Inferior parietal cortex (tissue), 1 donor: ENCODE measurements around the gene ALAD.
"Not testable (repeated sequence)": the region's sequence is repeated elsewhere in the genome, so short reads cannot be mapped to it uniquely, and the experiment has no call there.

Source experiments
- DNase-seq: peaks from one replicate; pipeline ENCODE4 v3.0.0-alpha.2; 2016; ENCODE audit errors: extremely low spot score

ALAD gene

DNA sequence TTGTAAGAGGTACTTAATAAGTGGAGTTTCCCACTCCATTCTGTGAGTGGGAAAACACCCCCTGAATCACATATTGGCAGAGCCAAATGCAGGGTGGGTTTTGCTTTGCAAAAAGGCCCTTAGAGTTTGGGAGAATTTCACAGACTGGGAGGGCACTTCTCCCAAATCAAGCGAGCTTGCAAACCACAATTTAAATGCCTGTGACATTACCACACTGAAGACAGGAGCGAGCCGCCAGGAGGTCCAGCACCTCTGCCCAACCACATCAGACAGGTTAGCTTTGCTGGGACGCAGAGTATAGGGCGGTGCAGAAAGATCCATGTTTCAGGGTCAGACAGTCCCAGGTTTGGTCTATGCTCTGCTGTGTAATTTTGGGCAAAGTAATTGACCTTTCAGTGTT, 2.3 kb downstream of the ALAD start:
- no peak for DNase-seq

DNA sequence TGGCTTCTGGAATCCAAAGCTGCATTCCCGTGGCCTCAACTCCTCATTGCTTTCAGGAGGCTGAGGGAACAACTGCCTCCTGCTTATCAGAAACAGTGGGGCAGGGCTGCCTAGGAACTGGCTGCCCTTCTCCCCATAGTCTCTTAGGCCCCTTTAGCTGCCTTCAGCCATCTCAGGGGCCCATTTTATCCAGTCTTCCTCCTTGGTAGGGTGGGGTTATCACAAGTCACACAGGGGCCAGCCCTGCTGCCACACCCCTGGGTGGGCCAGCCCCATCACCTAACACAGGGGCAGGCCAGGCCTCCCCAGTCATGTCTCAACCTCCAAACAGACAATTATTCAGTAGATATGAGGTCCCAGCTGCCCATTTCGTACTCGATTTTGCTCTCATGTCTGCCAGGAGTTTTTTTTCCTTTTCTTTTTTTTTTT, 3.9 kb downstream of the ALAD start:
- no peak for DNase-seq

DNA sequence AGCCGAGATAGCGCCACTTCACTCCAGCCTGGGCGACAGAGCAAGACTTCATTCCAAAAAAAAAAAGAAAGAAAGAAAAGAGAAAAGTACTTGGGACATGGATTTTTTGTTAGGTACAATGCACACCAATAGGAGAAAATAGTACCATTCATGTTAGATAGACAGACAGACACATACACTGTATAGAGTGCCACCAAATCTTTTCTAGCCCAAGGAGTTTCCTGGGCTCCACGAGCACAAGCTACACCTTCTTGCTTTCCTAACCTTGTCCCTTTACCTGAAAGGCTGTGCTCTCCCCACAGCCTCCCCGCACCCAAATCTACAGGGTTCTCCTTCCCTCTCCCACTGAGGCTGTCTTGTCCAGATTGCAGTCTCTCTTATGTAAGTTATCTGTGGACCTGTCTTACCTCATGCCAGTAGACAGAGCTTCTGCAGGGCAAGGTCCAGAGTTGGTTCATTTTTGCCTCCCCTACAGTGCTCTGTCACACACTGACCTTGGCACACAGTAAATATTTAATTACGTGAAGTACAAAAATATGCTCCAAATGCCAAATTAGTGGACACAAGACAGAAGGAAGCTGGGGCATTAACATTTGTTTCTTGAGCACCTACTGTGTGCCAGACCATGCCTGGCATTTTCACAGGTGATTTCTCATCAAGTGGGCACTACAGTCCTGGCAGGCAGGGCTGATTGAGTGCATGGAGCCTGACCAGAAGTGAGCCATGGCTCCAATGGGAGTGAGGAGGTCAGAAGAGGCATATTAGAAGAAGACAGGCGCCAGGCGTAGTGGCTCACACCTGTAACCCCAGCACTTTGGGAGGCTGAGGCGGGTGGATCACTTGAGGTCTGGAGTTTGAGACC, 5.9 kb downstream of the ALAD start:
- DNase-seq, result no peak

DNA sequence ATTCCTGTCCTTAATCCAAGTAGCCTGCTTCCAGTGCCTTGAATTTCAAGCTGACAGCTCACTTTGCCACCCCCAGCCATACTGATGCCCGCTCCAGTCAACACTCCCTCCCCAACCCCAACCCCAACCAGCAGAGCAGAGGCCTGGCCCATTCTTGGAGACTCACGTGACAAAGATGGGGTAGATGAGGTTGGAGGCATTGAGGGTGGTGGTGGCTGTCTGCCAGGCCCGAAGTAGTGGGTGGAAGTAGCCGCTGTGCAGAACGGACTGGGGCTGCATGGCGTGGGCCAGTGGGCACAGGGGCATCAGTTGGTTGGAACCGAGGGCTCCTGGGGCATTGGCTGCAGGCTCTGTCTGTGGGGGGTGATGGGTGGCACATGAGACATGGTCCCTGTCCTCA, 7.8 kb downstream of the ALAD start:
- no peak for DNase-seq

GRCh38 chr9:113391917-113392316, 9.2 kb downstream of the ALAD start:
- no peak for DNase-seq

GRCh38 chr9:113390192-113390960, 10.7 kb downstream of the ALAD start:
- DNase-seq, result no peak

DNA sequence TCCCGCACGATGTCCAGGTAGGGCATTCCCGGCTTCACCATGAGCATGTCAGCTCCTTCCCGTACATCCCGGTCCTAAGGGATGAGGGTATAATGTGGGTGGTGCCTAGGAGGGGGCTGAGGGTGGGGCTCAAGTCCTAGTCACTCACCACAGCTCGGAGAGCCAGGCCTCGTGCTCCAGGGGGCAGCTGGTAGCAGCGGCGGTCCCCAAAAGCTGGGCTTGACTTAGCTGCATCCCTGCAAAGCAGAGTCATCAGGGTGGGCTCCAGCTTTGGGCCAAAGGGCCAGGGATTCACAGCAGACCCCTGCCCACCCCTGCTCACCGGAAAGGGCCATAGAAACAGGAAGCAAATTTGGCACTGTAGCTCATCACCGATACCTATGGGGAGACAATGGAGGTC, 11.6 kb downstream of the ALAD start:
- DNase-seq, result no peak

- no peak for DNase-seq
Measured at GRCh38 chr9:113388833-113389232, 12.3 kb downstream of the ALAD start.

DNA sequence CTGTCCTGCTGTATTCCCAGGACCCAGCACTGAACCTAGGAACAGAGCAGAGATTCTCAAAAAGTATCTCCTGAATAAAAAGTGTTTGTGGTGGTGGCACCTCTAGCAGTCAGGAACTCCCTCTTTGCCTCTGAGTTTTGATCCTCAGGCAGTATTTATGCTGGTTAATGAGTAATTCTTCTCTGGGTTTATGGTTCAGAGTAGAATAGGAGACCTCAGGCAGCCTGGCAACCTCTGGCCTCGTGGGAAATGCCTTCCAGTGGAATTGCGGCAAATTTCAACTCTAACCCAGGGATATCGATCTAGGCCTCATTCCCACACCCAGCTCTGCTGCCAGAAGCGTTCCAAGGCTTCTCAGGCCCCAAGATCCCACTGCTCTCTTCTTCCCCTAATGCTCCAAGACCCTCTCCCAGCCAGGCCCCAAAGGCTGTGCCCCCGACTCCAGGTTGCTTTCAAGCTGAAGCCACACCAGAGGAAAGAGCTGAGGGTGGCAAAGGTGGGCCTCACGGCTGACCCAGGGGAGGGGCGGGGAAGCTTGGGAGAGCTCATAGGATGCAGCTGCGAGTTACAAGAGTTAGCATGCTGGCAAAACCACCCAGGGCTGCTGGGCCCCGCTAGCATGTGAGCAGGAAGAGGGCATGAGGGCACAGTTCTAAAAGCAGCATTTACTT, 13.4 kb downstream of the ALAD start:
- DNase-seq, result no peak

- DNase-seq, result no peak
Measured at GRCh38 chr9:113386571-113387393, 14.3 kb downstream of the ALAD start.

GRCh38 chr9:113381909-113382411, 19.1 kb downstream of the ALAD start:
- DNase-seq, result no peak

DNA sequence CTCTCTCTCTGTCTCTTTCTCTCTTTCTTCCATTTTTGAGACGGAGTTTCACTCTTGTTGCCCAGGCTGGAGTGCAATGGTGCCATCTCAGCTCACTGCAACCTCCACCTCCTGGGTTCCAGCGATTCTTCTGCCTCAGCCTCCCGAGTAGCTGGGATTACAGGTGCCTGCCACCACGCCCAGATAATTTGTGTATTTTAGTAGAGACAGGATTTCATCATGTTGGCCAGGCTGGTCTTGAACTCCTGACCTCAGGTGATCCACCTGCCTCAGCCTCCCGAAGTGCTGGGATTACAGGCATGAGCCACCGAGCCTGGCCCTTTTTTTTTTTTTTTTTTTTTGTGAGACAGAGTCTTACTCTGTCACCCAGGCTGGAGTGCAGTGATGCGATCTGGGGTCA, 19.6 kb downstream of the ALAD start:
- not testable (repeated sequence) for DNase-seq

GRCh38 chr9:113380869-113381378, 20.2 kb downstream of the ALAD start:
- DNase-seq, result no peak

GRCh38 chr9:113379829-113380210, 21.3 kb downstream of the ALAD start:
- DNase-seq, result not testable (repeated sequence)

GRCh38 chr9:113379094-113379828, 21.8 kb downstream of the ALAD start:
- not testable (repeated sequence) for DNase-seq

- DNase-seq, result peak; percentile 67
Measured at GRCh38 chr9:113376634-113377567, 24.2 kb downstream of the ALAD start, which contains the start of gene HDHD3. Gene HDHD3, minus strand, starts transcription at chr9:113376986. Its CDS starts 2,632 bp downstream, at chr9:113374354.

DNA sequence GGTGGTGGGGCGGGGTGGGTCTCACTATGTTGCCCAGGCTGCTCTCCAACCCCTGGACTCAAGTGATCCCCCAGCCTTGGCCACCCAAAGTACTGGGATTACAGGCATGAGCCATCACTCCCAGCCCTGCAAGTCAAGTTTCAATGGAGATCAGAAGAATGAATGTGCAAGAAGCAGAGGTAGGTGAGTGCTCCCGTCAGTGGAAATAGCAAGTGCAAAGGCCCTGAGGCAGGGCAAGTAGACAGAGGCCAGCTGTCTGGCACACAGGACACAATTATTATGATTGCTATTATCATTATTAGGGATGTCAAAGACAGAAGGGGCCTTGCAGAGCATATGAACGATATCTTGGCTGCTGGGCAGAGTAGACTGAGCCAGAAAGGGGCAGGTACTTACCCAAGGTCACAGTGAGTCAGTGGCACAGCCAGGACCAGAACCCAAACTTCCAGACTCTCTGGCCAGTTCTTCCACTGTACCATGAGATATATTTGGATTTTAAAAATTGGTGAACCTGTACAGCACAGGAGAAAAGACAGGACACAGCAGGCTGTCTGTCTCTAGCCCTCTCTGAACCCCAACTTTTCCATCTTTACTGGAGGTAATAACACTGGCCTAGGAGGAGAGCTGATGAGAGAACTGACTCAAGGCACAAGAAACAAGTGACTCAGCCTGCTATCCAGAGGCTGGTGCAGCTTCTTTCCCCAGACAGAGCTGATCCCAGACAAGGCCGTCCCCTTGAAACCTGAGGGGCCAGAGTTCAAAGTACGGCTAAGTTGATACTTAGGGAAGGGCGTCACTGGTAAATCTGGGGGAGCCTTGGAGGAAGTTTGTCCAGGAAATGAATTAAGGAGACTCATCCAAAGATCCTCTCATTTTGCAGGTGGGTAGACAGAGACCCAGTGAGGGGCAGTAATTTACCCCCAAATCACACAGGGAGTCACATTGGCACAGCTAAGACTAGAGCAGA, 25.7 kb downstream of the ALAD start:
- DNase-seq, result no peak
